ENCODE data around the gene SH3BGRL3. TPM values are rescaled to one million over a fixed set of nuclear protein-coding genes. Genes with fewer than 3 reads are reported as not detected.

The SH3BGRL3 gene
- total RNA-seq, 1 experiment from 2014 or later = 221 TPM

GRCh38 chr1:26277719-26278118, 2.2 kb upstream of the SH3BGRL3 start:
- no peak for DNase-seq (ENCODE audit: low read depth)

DNA sequence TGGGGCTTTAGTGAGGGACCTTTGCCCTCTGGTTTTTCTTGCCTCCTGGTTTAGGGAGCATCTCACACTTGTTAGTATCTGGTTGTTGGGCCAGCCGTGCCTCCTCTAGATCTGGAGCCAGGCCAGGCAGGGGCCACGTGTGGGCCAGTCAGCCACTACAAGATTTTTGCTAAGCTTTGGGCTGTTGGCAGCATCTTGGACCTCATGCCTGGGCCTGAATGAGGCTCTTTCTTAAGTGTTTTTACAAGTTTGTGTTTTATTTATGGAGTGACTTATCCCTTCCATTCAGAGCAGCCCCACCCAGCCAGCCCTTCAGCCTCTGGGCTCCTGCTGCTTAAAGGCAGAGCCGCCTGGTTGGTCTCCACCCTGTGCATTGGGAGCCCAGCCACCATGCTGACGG, 1.6 kb upstream of the SH3BGRL3 start:
- DNase-seq (ENCODE audit: low read depth) = peak; percentile 56

DNA sequence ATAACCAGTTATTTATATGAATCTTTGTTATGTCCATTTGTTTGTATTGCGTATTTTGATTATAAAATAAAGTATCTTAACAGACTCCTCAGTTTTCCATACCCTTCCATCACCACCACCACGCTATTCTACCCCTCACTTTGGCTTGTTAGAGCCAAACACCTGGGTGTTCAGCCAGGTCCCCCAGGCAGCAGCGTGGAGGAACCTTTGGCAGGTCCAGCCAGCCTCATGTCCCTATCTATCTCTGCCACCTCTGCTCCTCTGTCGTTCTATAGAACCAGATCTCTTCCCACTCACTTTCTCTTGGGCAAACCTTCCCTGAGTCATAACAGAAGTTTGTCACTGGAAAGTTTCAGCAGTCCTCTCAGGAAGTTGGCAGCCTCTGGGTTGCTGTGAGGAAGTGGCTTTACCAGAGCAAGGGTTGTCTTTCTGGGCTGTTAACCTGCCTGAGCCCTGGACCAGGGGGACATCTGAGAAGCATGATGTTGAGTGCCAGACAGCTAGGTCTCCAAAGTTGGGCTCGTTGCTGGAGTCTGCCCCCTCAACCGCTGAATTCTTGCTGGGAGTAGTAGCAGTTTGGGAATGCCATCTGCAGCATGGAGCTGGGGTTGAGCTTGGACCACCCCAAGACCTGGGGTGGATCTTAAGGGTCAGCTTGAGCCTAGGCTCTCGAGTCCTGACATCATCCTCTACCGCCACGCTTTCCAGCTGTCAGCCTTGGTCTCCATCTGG, 996 bp upstream of the SH3BGRL3 start:
- DNase-seq (ENCODE audit: low read depth) = peak; percentile 64

- DNase-seq (ENCODE audit: low read depth) = peak; percentile 74
Measured at GRCh38 chr1:26280333-26281042, 602 bp downstream of the SH3BGRL3 start.

GRCh38 chr1:26281091-26281958, 1.4 kb downstream of the SH3BGRL3 start:
- DNase-seq (ENCODE audit: low read depth) = peak; percentile 17

- DNase-seq (ENCODE audit: low read depth) = no peak
Measured at GRCh38 chr1:26281971-26282370, 2.1 kb downstream of the SH3BGRL3 start.

- DNase-seq (ENCODE audit: low read depth) = no peak
Measured at GRCh38 chr1:26282401-26282918, 2.6 kb downstream of the SH3BGRL3 start.

- DNase-seq (ENCODE audit: low read depth) = peak; percentile 32
Measured at GRCh38 chr1:26283279-26283853, 3.5 kb downstream of the SH3BGRL3 start.

DNA sequence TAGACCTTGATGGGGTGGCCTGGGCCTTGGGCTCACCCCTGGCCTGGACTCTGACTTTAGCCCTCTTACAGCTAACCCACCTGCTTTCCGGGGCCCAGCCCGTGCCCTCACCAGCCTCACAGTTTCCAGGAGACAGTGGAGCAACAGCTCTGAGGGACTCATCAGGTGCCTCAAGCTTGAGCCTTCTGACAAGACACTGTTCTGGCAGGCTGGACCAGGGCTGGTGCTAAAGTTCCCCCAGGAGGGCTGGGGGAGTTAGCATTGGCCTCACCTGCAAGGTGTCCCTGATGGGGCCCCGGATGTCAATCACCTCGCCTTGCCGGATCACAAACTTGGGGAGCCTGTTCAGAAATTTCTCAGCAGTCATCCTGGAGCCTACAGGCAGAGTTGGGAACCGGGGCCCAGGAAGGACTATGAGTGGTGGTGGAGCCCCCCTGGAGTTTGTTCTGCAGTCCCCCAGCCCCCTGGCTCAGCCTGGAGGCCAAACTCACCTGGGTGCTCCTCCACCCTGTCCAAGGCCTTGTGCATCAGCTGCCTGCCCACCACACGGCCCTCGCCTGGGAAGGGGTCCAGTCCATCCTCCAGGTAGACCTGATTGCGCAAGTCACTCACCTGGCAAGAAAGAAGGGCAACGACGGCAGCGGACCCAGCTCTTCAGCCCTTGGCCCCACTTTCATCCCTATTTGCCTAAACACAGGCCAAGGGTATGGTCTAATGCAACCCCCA, 4.1 kb downstream of the SH3BGRL3 start:
- no peak for DNase-seq (ENCODE audit: low read depth)

DNA sequence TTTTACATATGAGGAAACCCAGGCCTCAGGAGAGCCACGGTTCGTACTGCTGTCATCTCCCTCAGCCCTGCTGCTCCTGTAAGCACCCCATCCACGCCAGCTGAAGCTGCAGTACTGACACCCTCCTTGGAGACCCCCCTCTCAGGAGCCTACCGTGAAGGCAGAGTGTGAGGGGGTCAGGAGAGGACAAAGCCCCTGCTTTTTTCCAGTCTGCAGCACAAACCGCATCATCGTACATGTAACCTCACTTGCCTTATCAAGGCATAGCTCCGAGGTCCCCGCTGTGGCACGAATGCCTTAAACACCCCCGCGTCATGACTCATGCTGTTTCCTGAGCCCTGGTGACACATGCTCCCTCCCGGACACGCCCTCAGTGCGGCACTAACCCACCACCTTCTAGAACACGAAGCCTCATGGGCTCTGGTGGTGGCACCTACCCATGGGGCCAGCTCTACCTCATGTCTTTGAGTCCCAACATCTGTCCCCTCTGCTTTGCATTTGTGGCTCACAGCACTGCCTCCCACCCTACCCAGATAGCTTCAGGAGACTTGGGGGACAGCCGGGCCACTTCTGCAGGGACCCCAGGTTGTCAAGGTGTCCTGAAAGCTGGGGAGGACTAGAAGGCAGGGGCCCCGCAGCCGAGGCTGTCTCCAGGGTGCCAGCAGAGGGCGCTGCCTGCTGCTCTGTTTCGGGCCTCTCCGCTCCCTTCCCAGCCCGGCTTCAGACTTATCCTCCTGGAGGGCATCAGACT, 4.9 kb downstream of the SH3BGRL3 start:
- peak; percentile 91 for DNase-seq (ENCODE audit: low read depth)

DNA sequence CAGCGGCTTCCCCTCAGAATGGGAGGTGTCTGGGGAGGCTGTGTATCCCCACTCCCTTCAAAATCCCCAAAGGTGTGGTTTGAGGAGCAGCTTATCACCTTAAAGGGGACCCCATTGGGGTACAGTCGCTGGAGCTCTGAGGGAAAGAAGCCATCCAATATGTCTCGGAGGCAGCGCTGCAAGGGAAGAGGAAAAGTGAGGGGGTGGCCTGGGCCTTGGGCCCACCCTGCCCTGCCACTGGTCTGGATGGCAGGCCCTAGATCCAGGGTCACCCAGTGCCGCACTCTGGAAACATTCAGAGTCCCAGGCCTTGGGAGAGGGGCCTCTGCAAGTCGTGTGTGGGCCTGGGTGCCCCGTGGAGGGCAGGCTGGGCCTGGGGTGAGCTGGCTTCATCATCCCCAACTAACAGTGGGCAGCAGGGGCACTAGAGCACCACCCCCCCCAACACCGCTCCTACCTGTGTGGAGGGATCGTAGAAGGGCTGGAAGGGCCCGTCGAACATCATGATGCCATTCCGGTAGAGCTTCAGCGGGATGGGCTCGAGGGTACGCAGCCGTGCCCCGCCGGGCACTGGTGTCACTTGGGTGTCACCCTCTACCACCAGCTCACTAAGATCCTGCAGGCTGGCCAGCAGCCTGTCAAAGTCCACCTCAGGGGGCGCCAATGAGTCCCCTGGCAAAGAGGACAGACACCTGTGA, 5.6 kb downstream of the SH3BGRL3 start:
- no peak for DNase-seq (ENCODE audit: low read depth)

- DNase-seq (ENCODE audit: low read depth) = no peak
Measured at GRCh38 chr1:26286064-26286416, 6.2 kb downstream of the SH3BGRL3 start.

DNA sequence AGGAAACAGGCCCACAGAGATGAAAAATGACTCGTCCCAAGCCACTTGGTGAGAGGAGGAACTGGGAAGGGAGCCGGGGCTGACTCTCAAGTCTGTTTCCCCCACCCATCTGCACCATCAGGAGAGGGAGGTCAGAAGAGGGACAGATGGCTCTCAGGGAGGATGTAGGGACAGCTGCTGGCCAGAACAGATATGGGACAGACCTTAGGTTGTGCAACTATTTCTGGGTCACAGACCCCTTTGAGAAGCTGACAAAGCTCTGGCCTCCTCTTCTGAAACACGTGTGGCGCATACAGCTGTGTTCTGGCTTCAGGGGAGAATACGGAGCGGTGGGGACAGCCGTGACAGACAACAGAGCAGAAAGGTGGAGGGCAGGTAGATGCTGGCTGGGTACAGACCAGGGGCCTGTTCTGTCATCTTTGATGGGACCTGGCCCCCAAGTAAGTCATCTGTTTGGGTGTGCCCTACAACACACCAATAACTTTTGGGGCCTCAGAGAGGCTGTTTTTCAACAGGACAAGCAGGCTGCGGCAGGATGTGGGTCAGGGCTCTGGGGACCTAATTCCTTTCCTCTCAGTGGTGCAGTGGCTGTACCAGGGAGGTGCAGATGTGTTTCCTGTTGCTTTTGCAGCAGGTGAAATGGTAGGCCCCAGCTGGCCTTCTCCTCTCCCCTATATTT, 7.3 kb downstream of the SH3BGRL3 start:
- DNase-seq (ENCODE audit: low read depth) = peak; percentile 52

DNA sequence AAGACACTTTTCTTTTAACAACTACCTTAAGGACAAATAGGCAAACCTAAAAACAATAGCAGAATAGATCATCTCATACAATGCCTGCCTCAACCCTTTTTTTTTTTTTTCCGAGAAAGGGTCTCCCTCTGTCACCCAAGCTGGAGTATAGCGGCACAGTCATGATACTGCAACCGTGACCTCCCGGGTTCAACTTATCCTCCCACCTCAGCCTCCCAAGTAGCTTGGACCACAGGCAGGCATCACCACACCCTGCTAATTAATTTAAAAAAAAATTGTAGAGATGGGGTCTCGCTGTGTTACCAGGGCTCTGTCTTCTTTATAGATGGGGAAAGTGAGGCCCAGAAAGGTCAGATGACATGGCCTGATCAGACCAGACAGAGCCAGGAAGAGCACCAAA, 7.9 kb downstream of the SH3BGRL3 start:
- no peak for DNase-seq (ENCODE audit: low read depth)

DNA sequence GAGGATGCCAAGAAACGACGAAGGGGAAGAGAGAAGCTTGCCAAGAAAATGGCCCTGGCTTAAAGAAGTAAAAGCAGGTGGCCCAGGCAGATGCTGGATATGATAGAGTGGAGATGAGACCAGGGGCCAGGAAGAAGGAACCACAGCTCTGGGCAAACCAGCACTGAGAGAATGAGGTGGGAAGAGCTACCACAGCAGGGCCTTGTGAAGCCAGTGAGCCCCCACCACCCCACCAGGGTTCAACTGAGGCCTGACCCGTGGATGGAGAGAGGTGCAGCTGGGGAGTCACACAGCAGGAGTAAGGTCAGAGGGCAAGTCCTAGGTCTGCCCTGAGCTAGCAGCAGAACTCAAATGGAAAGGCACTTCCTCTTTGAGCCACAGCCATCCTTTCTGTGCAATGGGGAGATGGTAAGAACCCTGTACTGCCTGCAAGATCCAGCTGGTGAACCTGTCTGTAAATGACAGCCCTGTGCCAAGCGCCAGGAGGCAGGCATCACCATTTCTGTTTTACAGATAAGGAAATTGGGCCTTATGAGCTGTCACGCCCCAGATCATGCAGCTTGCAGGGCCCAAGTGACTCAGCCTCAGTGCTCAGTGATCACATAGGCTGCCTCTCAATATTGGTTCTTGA, 8.5 kb downstream of the SH3BGRL3 start:
- DNase-seq (ENCODE audit: low read depth) = no peak

- DNase-seq (ENCODE audit: low read depth) = no peak
Measured at GRCh38 chr1:26289158-26290059, 9.5 kb downstream of the SH3BGRL3 start.

DNA sequence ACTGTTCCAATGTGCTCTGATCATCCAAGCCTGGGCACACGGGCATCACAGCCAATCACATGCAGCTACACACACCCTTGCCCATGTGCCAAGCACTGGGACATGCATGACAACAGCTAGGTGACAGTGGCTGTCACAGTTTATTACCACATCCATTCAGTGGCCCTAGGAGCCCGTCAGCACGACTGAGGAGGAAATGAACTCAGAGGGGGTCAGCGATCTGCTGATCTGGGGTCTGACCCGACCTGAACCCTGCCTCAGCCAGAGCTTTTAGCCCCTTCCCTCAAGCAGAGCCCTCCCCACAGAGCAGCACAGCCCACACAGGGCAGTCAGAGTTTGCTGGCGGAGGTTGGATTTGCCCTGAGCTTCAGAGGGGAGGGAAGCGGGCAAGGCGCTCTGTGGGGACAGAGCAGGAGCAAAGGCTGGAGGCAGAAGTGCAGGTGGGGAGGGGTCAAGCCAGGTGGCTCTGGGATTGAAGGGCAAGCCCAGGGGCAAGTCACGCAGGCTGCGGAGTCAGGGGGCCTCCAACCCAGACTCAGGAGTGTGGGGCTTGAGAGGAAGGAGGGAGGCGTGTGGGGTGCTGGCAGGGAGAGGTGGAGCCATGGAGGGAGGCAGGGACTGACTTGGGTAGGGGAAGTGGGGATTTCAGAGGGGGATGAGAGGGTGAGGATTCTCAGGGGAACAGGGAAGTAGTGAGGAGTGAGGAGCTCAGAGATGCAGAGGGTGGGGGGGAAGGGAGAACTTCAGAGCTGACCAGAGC, 10.4 kb downstream of the SH3BGRL3 start:
- DNase-seq (ENCODE audit: low read depth) = no peak
